ENCODE results near the gene GDPD5.

The GDPD5 gene

GRCh38 chr11:75548595-75549272, 23.0 kb upstream of the GDPD5 start:
- TF ChIP-seq CTCF (IDR thresholded peaks at IDR 0.05; ENCODE audit: borderline replicate concordance, insufficient read depth, low read depth, low read length): no peak
- H3K4me3 ChIP-seq (ENCODE audit: low read depth, low read length): no peak overlapping the region

GRCh38 chr11:75547617-75548058, 21.9 kb upstream of the GDPD5 start:
- H3K4me3 ChIP-seq (ENCODE audit: low read depth, low read length): no peak overlapping the region
- peak; percentile 68 for TF ChIP-seq CTCF (IDR thresholded peaks at IDR 0.05; ENCODE audit: borderline replicate concordance, insufficient read depth, low read depth, low read length)

GRCh38 chr11:75547177-75547576, 21.4 kb upstream of the GDPD5 start:
- no peak for TF ChIP-seq CTCF (IDR thresholded peaks at IDR 0.05; ENCODE audit: borderline replicate concordance, insufficient read depth, low read depth, low read length)
- H3K4me3 ChIP-seq (ENCODE audit: low read depth, low read length): no peak overlapping the region

GRCh38 chr11:75543806-75544205, 18.1 kb upstream of the GDPD5 start:
- TF ChIP-seq CTCF (IDR thresholded peaks at IDR 0.05; ENCODE audit: borderline replicate concordance, insufficient read depth, low read depth, low read length): no peak
- H3K4me3 ChIP-seq (ENCODE audit: low read depth, low read length): no peak overlapping the region

- H3K4me3 ChIP-seq (ENCODE audit: low read depth, low read length): no peak overlapping the region
- TF ChIP-seq CTCF (IDR thresholded peaks at IDR 0.05; ENCODE audit: borderline replicate concordance, insufficient read depth, low read depth, low read length): no peak
These were observed 16.3 kb upstream of the GDPD5 start for GRCh38 chr11:75542088-75542438.

GRCh38 chr11:75541193-75542087, 15.7 kb upstream of the GDPD5 start:
- no peak for TF ChIP-seq CTCF (IDR thresholded peaks at IDR 0.05; ENCODE audit: borderline replicate concordance, insufficient read depth, low read depth, low read length)

More at GRCh38 chr11:75541193-75542087, 15.7 kb upstream of the GDPD5 start:
- no peak overlapping the region for H3K4me3 ChIP-seq (ENCODE audit: low read depth, low read length)

Data from GM12875 (cell line).